Liver (tissue), 9 donors: ENCODE measurements around the gene RCN2. TPM values are rescaled to one million over a fixed set of nuclear protein-coding genes. Genes with fewer than 3 reads are reported as not detected.

Source experiments
- DNase-seq: peaks from one replicate; pipeline ENCODE4 v3.0.0-alpha.2; 2017; ENCODE audit warnings: low spot score
- H3K27ac ChIP-seq, 2 donors: one replicate each; pipeline ENCODE4 v1.7.0; 2013; ENCODE audit warnings: inconsistent platforms in 2 of 2, low read length in 2 of 2, control low read depth in 1 of 2, low read depth in 1 of 2, mild to moderate bottlenecking in 1 of 2
- H3K27me3 ChIP-seq, 4 donors: one replicate each; pipeline versions ENCODE4 v1.6.1 to v1.7.0; 2013; ENCODE audit warnings: low read length in 3 of 4, inconsistent platforms in 1 of 4, mild to moderate bottlenecking in 1 of 4, moderate library complexity in 1 of 4; ENCODE audit not compliant: control insufficient read depth in 4 of 4, insufficient read depth in 4 of 4
- H3K36me3 ChIP-seq, 4 donors: one replicate each; pipeline versions ENCODE4 v1.6.1 to v1.7.0; 2013; ENCODE audit warnings: low read length in 3 of 4, mild to moderate bottlenecking in 3 of 4, low read depth in 1 of 4, moderate library complexity in 1 of 4; ENCODE audit not compliant: control insufficient read depth in 4 of 4, insufficient read depth in 3 of 4
- H3K4me1 ChIP-seq, 4 donors: one replicate each; pipeline versions ENCODE4 v1.6.1 to v1.7.0; 2013; ENCODE audit warnings: low read length in 3 of 4, mild to moderate bottlenecking in 3 of 4, moderate library complexity in 1 of 4; ENCODE audit not compliant: control insufficient read depth in 4 of 4, insufficient read depth in 4 of 4
- H3K4me3 ChIP-seq, 3 donors: one replicate each; pipeline versions ENCODE4 v1.6.1 to v1.7.0; 2013; ENCODE audit warnings: low read length in 3 of 3, control low read depth in 1 of 3, low read depth in 1 of 3, mild to moderate bottlenecking in 1 of 3
- H3K9ac ChIP-seq, 2 donors: one replicate each; pipeline ENCODE4 v1.7.0; 2013; ENCODE audit warnings: low read length in 2 of 2, mild to moderate bottlenecking in 2 of 2, moderate library complexity in 2 of 2, control low read depth in 1 of 2, low read depth in 1 of 2
- H3K9me3 ChIP-seq, 4 donors: one replicate each; pipeline versions ENCODE4 v1.6.1 to v1.7.0; 2013; ENCODE audit warnings: low read length in 3 of 4; ENCODE audit not compliant: control insufficient read depth in 4 of 4
- CTCF ChIP-seq: fragments of 150-350 bp; IDR thresholded peaks from 2 replicates; pipeline ENCODE4 v1.5.1; 2017; ENCODE audit warnings: improper control_type of control experiment, low read depth, low read length; ENCODE audit not compliant: missing input control
- EGR1 ChIP-seq, 2 donors: IDR thresholded peaks; 2 replicates each; pipeline ENCODE4 v1.6.1; 2016 to 2018; ENCODE audit warnings: antibody characterized with exemption in 2 of 2, low read depth in 2 of 2
- FOXA1 ChIP-seq: IDR thresholded peaks from 2 replicates; pipeline ENCODE4 v1.6.1; 2016; ENCODE audit warnings: antibody characterized with exemption
- FOXA2 ChIP-seq: IDR thresholded peaks from 2 replicates; pipeline ENCODE4 v1.6.1; 2016; ENCODE audit warnings: antibody characterized with exemption
- GABPA ChIP-seq, 2 donors: IDR thresholded peaks in 1 of 2; conservative IDR thresholded peaks in 1 of 2; 2 replicates each; pipeline ENCODE4 v1.6.1; 2016; ENCODE audit warnings: antibody characterized with exemption in 2 of 2, mild to moderate bottlenecking in 1 of 2, moderate library complexity in 1 of 2
- HNF4A ChIP-seq, 2 donors: conservative IDR thresholded peaks; 2 replicates each; pipeline ENCODE4 v1.6.1; 2016; ENCODE audit warnings: antibody characterized with exemption in 2 of 2, mild to moderate bottlenecking in 2 of 2
- HNF4G ChIP-seq: IDR thresholded peaks from 2 replicates; pipeline ENCODE4 v1.6.1; 2016; ENCODE audit warnings: antibody characterized with exemption
- JUND ChIP-seq, 2 donors: IDR thresholded peaks; 2 replicates each; pipeline ENCODE4 v1.6.1; 2016; ENCODE audit warnings: antibody characterized with exemption in 2 of 2
- MAX ChIP-seq: IDR thresholded peaks from 2 replicates; pipeline ENCODE4 v1.6.1; 2016; ENCODE audit warnings: antibody characterized with exemption
- RAD21 ChIP-seq, 2 donors: IDR thresholded peaks; 2 replicates each; pipeline ENCODE4 v1.6.1; 2016; ENCODE audit warnings: antibody characterized with exemption in 2 of 2, mild to moderate bottlenecking in 2 of 2
- RXRA ChIP-seq, 2 donors: IDR thresholded peaks; 2 replicates each; pipeline ENCODE4 v1.6.1; 2017 to 2018; ENCODE audit warnings: antibody characterized with exemption in 2 of 2, mild to moderate bottlenecking in 1 of 2
- SP1 ChIP-seq: IDR thresholded peaks from 2 replicates; pipeline ENCODE4 v1.6.1; 2018; ENCODE audit warnings: antibody characterized with exemption, mild to moderate bottlenecking
- TAF1 ChIP-seq: conservative IDR thresholded peaks from 2 replicates; pipeline ENCODE4 v1.6.1; 2016; ENCODE audit warnings: antibody characterized with exemption, mild to moderate bottlenecking
- YY1 ChIP-seq: IDR thresholded peaks from 2 replicates; pipeline ENCODE4 v1.6.1; 2016; ENCODE audit warnings: antibody characterized with exemption, mild to moderate bottlenecking
- ZBTB33 ChIP-seq: IDR thresholded peaks from 2 replicates; pipeline ENCODE4 v1.6.1; 2016; ENCODE audit warnings: antibody characterized with exemption
- WGBS: extraction: QIAGEN DNeasy Blood & Tissue Kit; methylation state at CpG from one replicate; pipeline ENCODE4 v1.1.7; 2013; 5-methylcytosine and 5-hydroxymethylcytosine counted together
- polyA plus RNA-seq, 2 donors: library from polyadenylated mRNA; stranded (reverse) in 1 of 2; unstranded in 1 of 2; fragments of 200-250 nt in 1 of 2; fragments of >200 nt in 1 of 2; fragmentation: Nextera tagmentation in 1 of 2; extraction: Ambion mirVana in 1 of 2; gene quantifications; one replicate each; pipeline versions ENCODE4 v1.2.1 to v1.2.3, GENCODE V29; 2013 to 2015
- total RNA-seq, 2 donors: library from RNA; depleted of rRNA; stranded (reverse); fragments of >200 nt; gene quantifications; one replicate each; pipeline ENCODE4 v1.2.3, GENCODE V29; 2014
- donor health status: healthy.
- donor health status: healthy.
- donor health status: healthy.
- donor health status: healthy.
- donor health status: healthy.

RCN2 gene
- total and polyA plus RNA-seq, 4 donors: 8.7 to 28.2 (median 15.1) TPM

GRCh38 chr15:76982356-76982755 lies 50.8 kb downstream of the RCN2 start:
- H3K27ac ChIP-seq: no peak overlapping the region

GRCh38 chr15:76982756-76983155 lies 51.2 kb downstream of the RCN2 start:
- no peak overlapping the region for H3K27ac ChIP-seq

More at GRCh38 chr15:76982356-76982755, 50.8 kb downstream of the RCN2 start:
- 88% methylated on average over 9 of the region's 9 CpGs for WGBS
- Histone ChIP-seq H3K4me1 (no peaks in the 10 kb centered on the region), H3K27me3 (no peaks in the 10 kb centered on the region), H3K36me3 (no peaks in the 10 kb centered on the region), H3K4me3 (no peak overlapping the region), H3K9ac (no peak overlapping the region), H3K9me3 (peaks cover 0 to 2% (median 0%) of the 10 kb centered on the region in 4 donors)
- no peak for DNase-seq
- TF ChIP-seq TAF1 (no peak), YY1 (no peak), EGR1 (IDR thresholded peaks at IDR 0.05; ENCODE audit: low read depth in 2 of 2) (no peak), MAX (no peak), RAD21 (IDR thresholded peaks at IDR 0.05) (no peak), FOXA1 (no peak), JUND (IDR thresholded peaks at IDR 0.05) (no peak)

GRCh38 chr15:76983590-76984375 lies 52.2 kb downstream of the RCN2 start:
- 83% methylated on average over 4 of the region's 4 CpGs for WGBS
- Histone ChIP-seq H3K27me3 (no peaks in the 10 kb centered on the region), H3K4me3 (no peak overlapping the region), H3K9me3 (no peaks in the 10 kb centered on the region), H3K4me1 (peaks cover 0 to 6% (median 1%) of the 10 kb centered on the region in 4 donors), H3K36me3 (no peaks in the 10 kb centered on the region), H3K27ac (no peak overlapping the region), H3K9ac (no peak overlapping the region)
- TF ChIP-seq ZBTB33 (no peak), FOXA1 (no peak), GABPA (IDR thresholded peaks at IDR 0.05 in 1 of 2, conservative IDR thresholded peaks at IDR 0.05 in 1 of 2) (no peak), HNF4G (no peak), RXRA (IDR thresholded peaks at IDR 0.05) (no peak)
- DNase-seq: no peak

More at GRCh38 chr15:76982756-76983155, 51.2 kb downstream of the RCN2 start:
- 79% methylated on average over 6 of the region's 6 CpGs for WGBS
- TF ChIP-seq SP1 (no peak), RXRA (IDR thresholded peaks at IDR 0.05) (no peak), TAF1 (no peak), FOXA2 (no peak), HNF4A (conservative IDR thresholded peaks at IDR 0.05) (no peak), MAX (no peak), RAD21 (IDR thresholded peaks at IDR 0.05) (no peak), CTCF (no peak)
- H3K9ac ChIP-seq: no peak overlapping the region
- H3K36me3 ChIP-seq: no peaks in the 10 kb centered on the region
- peaks cover 0 to 2% (median 0%) of the 10 kb centered on the region in 4 donors for H3K9me3 ChIP-seq
- no peaks in the 10 kb centered on the region for H3K27me3 ChIP-seq
- no peak for DNase-seq
- H3K4me3 ChIP-seq: no peak overlapping the region
- no peaks in the 10 kb centered on the region for H3K4me1 ChIP-seq
